Measurements from ENCODE around the gene EXOSC5. TPM values are rescaled to one million over a fixed set of nuclear protein-coding genes. Genes with fewer than 3 reads are reported as not detected.
"Not testable (repeated sequence)": the region's sequence is repeated elsewhere in the genome, so short reads cannot be mapped to it uniquely, and the experiment has no call there.

Gene EXOSC5
- total RNA-seq, 1 donor from 2014 or later = 15.2 TPM

DNA sequence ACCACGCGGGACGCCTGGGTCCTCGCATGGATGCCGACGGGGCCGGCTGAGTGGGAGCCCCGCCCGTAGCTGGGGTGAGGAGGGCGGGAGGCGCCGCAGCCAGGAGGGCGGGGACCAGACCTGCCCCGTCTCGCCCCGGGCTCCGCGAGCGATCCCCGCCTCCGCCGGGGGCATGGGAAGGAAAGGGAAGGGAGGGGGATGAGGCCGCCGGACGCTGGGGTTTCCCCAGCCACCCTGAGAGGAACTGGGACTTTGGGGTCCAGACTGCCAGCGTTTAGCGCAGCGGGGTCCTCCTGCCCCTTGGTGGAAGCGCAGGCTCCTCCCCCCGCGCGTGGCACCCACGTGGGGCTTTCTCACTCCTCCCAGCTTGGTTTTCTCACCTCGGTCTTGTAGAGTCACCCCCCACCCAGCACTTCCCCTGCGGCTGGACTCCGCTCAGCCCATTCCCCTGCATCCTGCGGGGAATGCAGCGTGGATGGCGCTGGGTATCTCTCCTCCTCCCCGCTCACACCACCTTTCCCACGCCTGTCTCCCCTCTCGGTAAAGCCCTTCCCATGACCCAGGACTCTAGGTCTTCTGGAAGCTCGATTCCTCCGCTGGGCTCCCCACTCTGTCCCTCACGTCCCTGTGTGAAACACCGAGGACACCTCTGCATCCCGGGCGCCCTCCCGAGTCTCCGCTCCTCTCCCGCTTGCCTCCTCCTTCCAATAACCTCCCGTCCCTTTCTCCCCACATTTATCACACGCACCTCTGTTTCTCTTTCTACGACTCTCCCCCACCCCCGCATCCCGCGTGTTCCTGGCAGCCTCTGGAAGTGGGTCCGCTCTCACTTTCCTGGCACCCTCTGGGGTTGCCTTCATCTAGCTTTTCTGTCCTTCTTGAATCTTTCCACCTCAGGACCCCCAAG, 45.6 kb downstream of the EXOSC5 start:
- H3K9me3 ChIP-seq = no peaks in the 10 kb centered on the region
- no peak for DNase-seq (ENCODE audit: extremely low spot score in 2 of 2)
- peaks cover 35% of the 10 kb centered on the region for H3K4me1 ChIP-seq
- H3K36me3 ChIP-seq = peaks cover 0 to 17% of the 10 kb centered on the region in 2 donors
- intact Hi-C loops (cut with DNase I) = loop anchor here (5.0 kb wide), 1 partner anchor 34 kb away; no protein-coding TSS in a partner anchor
- H3K27ac ChIP-seq = peak overlapping the region; percentile 95
- peak overlapping the region; percentile 61 to 80 for H3K4me3 ChIP-seq
- TF ChIP-seq, protein P1, sequence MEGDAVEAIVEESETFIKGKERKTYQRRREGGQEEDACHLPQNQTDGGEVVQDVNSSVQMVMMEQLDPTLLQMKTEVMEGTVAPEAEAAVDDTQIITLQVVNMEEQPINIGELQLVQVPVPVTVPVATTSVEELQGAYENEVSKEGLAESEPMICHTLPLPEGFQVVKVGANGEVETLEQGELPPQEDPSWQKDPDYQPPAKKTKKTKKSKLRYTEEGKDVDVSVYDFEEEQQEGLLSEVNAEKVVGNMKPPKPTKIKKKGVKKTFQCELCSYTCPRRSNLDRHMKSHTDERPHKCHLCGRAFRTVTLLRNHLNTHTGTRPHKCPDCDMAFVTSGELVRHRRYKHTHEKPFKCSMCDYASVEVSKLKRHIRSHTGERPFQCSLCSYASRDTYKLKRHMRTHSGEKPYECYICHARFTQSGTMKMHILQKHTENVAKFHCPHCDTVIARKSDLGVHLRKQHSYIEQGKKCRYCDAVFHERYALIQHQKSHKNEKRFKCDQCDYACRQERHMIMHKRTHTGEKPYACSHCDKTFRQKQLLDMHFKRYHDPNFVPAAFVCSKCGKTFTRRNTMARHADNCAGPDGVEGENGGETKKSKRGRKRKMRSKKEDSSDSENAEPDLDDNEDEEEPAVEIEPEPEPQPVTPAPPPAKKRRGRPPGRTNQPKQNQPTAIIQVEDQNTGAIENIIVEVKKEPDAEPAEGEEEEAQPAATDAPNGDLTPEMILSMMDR (IDR thresholded peaks at IDR 0.05) = no peak
- TF ChIP-seq POLR2AphosphoS5 (IDR thresholded peaks at IDR 0.05; ENCODE audit: insufficient read depth in 1 of 2, low read depth in 1 of 2) (peak; percentile 54 to 80), POLR2A (IDR thresholded peaks at IDR 0.05) (peak in 1 of 2 donors; percentile 25)
- H3K27me3 ChIP-seq = no peaks in the 10 kb centered on the region

DNA sequence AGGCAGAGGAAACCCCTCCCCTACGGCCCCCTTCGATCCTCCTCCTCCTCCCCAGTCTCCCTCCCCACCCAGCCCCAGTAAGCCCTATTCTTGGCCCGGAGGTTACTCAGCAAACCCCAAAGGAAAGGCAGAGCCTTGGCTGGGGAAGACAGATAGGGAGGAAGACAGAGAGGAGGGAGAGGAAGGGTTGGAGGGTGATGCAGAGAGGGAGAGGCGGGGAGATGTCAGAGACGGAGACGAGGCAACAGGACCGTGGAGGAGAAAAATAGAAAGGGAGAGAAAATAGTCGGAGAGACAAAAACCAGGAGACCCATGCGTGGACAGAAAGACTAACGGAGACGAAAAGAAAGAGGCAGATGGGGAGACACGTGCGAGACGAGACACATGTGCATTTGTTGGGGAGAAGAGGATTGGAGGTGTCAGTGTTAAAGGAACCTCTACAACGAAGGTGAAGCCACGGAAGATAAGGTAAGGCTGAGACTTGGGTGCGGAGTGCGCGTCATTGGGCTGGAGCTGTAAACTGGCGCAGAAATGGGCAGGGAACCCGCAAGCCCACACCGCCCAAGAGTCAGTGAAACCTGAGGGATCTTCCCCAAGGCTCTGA, 46.3 kb downstream of the EXOSC5 start:
- H3K36me3 ChIP-seq = peaks cover 0 to 24% of the 10 kb centered on the region in 2 donors
- H3K27ac ChIP-seq = peak overlapping the region; percentile 95
- H3K4me1 ChIP-seq = peaks cover 35% of the 10 kb centered on the region
- intact Hi-C loops (cut with DNase I) = loop anchor here (5.0 kb wide), 1 partner anchor 34 kb away; no protein-coding TSS in a partner anchor
- H3K27me3 ChIP-seq = no peaks in the 10 kb centered on the region
- no peak for DNase-seq (ENCODE audit: extremely low spot score in 2 of 2)
- no peak for TF ChIP-seq POLR2AphosphoS5 (IDR thresholded peaks at IDR 0.05; ENCODE audit: insufficient read depth in 1 of 2, low read depth in 1 of 2)
- TF ChIP-seq, protein P1 (IDR thresholded peaks at IDR 0.05) = no peak
- TF ChIP-seq POLR2A (IDR thresholded peaks at IDR 0.05) = no peak
- H3K4me3 ChIP-seq = peak overlapping the region; percentile 61 to 80
- no peaks in the 10 kb centered on the region for H3K9me3 ChIP-seq

DNA sequence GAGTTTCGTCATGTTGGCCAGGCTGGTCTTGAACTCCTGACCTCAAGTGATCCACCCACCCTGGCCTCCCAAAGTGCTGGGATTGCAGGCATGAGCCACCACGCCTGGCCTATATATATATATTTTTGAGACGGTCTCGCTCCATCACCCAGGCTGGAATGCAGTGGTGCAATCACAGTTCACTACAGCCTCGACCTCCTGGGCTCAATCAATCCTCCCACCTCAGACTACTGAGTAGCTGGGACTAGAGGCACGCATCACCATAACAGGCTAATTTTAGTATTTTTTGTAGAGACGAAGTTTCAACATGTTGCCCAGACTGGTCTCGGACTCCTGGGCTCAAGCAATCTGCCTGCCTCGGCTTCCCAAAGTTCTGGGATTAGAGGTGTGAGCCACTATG, 50.2 kb downstream of the EXOSC5 start:
- H3K9me3 ChIP-seq; intact Hi-C loops (cut with DNase I); H3K27me3 ChIP-seq; H3K4me3 ChIP-seq; DNase-seq (ENCODE audit: extremely low spot score in 2 of 2); H3K27ac ChIP-seq: not testable (repeated sequence)
- H3K36me3 ChIP-seq = peaks cover 0 to 54% of the 10 kb centered on the region in 2 donors
- H3K4me1 ChIP-seq = peaks cover 24% of the 10 kb centered on the region

DNA sequence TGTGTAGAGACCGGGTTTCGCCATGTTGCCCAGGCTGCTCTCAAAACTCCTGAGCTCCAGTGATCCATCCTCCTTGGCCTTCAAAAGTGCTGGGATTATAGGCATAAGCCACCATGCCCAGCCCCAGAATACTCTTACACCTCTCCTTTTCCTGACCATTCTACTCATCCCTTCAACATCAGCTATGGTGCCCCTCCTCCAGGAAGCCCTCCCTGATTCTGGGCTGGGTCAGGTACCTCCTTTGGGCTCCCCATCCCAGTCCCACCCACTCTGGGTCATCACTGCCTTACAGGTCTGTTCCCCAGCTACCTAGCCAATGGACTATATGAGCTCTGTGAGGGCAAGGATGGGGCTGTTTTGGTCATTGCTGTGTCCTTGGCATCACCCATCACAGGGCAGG, 53.0 kb downstream of the EXOSC5 start:
- DNase-seq (ENCODE audit: extremely low spot score in 2 of 2) = no peak
- TF ChIP-seq, protein P1 (IDR thresholded peaks at IDR 0.05) = no peak
- TF ChIP-seq POLR2AphosphoS5 (IDR thresholded peaks at IDR 0.05; ENCODE audit: insufficient read depth in 1 of 2, low read depth in 1 of 2) (no peak), POLR2A (IDR thresholded peaks at IDR 0.05) (no peak)
- intact Hi-C loops (cut with DNase I) = no loop called here
- no peaks in the 10 kb centered on the region for H3K27me3 ChIP-seq
- H3K27ac ChIP-seq = no peak overlapping the region
- no peak overlapping the region for H3K4me3 ChIP-seq
- H3K9me3 ChIP-seq = no peaks in the 10 kb centered on the region
- H3K36me3 ChIP-seq = peaks cover 0 to 66% of the 10 kb centered on the region in 2 donors
- H3K4me1 ChIP-seq = peaks cover 2% of the 10 kb centered on the region

DNA sequence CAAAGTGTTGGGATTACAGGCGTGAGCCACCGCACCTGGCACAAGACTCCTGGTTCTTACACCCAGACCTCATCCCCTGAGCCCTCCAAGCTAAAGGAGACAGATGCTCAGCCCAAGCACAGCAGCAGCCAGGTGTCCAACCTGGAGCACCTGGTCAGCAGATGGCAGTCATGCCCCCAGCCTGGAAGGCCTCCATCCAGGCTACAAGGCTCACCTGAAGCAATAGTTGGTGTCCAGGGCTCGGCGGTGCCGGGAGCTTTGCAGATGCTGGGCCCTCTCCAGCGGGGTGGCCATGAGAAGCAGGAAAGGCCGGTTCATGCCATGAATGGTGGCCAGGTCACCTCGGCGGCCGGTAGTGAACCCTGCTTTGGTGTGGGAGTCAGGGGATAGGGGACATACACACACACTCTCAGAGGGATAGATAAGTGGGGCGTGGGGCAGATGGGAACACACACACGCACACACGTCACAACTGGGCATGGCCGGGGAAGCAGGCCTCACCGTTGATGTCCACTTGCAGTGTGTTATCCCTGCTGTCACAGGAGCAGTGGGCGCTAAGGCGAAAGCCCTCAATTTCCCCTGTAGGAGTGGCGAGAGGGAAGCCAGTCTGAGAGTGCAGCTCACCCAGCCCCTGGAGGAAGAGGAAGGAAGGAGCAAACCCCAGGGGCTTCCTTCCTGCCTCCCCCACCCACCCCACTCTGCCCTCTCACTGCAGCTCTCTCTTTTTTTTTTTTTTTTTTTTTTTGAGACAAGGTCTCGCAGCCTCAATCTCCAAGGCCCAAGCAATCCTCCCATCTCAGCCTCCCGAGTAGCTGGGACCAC, 55.3 kb downstream of the EXOSC5 start:
- Histone ChIP-seq H3K36me3 (peaks cover 0 to 61% of the 10 kb centered on the region in 2 donors), H3K9me3 (no peaks in the 10 kb centered on the region), H3K4me3 (no peak overlapping the region), H3K27ac (no peak overlapping the region), H3K4me1 (no peaks in the 10 kb centered on the region), H3K27me3 (no peaks in the 10 kb centered on the region)
- intact Hi-C loops (cut with DNase I) = no loop called here
- DNase-seq (ENCODE audit: extremely low spot score in 2 of 2) = no peak
- TF ChIP-seq, protein P1 (IDR thresholded peaks at IDR 0.05) = no peak
- TF ChIP-seq POLR2AphosphoS5 (IDR thresholded peaks at IDR 0.05; ENCODE audit: insufficient read depth in 1 of 2, low read depth in 1 of 2) = no peak
- TF ChIP-seq POLR2A (IDR thresholded peaks at IDR 0.05) = no peak
